GM21423 (cell line): Measurements from ENCODE around the gene PGPEP1.
"Not testable (repeated sequence)": the region's sequence is repeated elsewhere in the genome, so short reads cannot be mapped to it uniquely, and the experiment has no call there.

ENCODE experiments used
- ATAC-seq: cut with Tn5 transposase; IDR thresholded peaks from one replicate; pipeline ENCODE4 v1.9.1; 2021; ENCODE audit warnings: mild to moderate bottlenecking, moderate library complexity; ENCODE audit not compliant: unreplicated experiment

The PGPEP1 gene

DNA sequence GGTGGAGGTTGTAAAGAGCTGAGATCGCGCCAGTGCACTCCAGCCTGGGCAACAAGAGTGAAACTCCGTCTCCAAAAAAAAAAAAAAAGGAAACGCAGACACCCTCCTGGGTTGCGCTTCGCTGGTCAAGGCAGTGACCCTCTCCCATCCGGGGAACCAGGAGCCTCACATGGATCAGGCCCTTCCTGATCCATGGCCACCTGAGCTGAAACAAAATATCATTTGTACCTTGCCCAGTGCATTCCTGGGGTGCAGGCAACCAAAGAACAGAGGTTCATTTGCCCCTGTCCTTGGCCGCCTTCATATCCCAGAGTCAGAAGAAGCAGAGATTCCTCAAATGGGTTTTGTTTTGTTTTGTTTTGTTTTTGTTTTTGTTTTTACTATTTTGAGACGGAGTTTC, 9.5 kb upstream of the PGPEP1 start:
- no peak for ATAC-seq

DNA sequence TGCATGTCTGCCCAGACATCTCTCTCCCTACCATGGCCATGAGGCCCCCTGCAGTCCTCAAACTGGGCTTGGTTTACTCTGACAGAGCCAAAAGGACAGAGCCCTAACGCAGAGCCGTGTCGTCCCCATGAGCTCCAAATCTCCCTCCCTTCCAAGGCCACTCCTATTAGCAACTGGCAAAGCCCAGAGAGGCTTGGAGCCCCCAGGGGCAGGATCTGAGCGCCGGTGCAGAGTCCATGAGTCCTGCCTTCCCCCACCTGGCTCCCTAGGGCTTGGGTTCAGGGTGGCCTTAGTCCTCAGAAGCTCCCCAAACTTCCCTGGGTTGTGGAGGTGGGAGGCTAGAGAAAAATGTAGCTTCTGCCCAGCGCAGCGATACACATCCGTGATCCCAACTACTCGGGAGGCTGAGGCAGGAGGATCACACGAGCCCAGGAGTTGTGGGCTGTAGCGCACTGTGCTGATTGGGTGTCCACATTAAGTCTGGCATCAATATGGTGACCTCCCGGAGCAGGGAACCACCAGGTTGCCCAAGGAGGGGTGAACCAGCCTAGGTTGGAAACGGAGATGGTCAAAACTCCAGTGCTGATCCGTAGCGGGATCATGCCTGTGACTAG, 7.4 kb upstream of the PGPEP1 start:
- no peak for ATAC-seq

DNA sequence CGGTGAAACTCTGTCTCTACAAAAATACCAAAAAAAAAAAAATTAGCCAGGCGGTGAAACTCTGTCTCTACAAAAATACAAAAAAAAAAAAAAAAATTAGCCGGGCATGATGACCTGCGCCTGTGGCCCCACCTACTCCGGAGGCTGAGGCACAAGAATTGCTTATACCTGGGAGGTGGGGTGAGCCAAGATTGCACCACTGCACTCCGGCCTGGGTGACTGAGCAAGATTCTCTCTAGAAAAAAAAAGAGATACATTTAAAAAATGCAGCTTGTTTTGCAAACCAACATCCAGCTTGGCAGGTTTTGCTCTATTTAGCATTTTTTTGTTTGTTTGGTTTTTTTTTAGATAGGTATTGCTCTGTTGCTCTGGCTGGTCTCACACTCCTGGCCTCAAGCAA, 6.7 kb upstream of the PGPEP1 start:
- ATAC-seq: no peak

DNA sequence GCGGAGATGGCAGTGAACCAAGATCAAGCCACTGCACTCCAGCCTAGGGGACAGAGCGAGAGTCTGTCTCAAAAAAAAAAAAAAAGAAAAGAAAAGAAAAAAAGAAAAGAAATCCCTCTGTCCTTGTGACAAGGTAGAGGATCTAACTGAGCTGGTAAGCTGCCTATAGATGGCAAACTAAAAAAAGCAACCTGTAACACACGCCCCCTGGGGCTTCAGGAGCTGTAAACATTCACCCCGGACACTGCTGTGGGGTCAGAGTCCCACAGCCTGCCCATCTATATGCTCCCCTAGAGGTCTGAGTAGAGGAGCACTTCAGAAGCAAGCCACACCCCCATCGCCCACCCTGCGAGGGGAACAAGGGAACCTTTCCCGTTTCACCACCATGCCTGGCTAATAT, 4.3 kb upstream of the PGPEP1 start:
- ATAC-seq: no peak

DNA sequence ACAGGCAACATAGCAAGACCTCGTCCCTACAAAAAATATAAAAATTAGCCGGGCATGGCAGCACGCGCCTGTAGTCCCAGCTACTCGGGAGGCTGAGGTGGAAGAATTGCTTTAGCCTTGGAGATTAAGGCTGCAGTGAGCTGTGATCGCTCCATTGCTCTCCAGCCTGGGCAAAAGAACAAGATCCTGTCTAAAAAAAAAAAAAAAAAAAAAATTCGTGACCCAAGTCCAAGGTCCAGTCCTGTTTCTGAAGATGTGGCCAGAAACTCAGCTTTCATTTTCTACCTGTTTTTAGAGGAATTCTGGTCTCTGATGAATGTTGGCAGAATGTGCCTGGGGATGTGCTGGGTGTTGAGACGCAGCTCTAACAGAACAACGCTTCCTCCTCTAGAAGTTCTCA, 1.9 kb upstream of the PGPEP1 start:
- no peak for ATAC-seq

DNA sequence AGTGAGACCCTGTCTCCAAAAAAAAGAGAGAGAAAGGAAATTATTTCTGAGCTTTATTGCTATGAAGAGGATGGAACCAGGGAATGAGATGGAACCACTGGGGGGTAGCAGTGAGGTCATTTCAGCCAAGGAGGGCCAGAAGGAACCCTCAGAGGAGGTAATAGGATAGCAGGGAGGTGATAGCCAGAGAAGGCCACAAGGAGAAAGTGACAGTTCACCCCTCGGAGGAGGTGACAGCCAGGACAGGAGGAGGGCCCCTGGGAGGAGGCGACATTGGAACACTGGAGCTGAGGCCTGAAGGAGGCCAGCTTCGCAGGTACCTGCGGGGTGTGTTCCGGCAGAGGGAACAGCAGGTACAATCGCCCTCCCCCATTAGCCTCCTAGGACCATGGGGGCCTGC, 675 bp upstream of the PGPEP1 start:
- ATAC-seq: no peak

DNA sequence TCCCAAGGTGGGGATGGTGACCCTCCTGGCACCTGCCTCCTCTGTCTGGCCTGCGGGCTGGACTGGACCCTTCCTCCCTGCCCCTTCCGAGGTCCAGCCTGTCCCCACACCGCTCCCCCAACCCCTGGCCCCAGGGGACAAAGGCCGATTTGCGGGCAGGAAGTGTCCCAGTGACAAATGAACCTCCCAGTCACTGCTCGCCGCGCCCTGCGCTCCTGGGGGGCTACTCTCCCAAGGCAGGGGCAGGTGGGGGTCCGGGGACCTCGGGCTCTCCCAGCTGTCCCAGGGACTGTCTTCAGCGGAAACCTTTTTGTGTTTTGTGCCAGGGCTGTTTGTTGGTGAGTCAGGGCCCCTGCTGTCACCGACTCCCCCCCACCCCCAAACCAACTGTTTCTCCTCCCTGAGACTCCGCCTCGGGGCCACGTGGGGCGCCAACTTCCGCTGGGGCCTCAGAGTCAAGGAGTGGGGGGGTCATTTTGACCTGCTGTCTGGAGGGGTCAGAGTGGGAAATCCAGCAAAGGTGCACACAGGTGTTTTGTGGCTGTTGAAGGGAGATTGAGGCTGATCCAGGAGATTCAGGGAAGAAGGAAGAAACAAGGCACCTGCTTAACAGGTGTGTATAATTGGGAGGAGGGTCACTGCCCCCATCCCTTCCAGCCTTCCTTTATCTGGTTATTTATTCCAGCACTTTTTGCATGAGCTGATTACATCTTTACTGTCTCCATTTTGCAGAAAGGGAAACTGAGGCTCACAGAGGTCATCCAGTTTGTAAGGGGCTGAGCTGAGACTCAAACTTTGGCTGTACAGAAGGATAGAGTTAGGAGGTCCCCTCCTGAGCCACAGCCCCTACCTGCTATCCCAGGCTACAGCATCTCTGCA, 831 bp downstream of the PGPEP1 start:
- ATAC-seq: peak; percentile 45

DNA sequence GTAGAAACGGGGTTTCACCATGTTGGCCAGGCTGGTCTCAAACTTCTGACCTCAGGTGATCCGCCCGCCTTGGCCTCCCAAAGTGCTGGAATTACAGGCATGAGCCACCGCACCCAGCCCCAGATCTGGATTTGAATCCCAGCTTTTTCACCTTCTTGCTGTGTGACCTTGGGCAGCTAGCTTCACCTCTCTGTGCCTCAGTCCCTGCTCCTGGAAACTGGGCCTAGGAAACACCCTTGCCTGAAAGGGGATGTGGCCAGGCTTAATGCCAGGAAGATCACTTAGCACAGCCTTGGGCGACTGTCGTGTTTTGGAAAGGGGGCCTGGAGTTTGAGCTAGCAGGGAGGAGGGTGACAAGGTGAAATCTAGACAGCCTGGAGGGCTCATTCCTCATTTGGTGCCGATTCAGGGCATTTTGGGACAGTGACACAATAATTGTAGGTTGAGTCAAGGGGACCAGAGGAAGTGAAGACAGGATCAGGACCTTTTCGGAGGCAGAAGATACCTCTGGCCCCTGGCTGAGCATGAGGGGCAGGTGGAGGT, 1.8 kb downstream of the PGPEP1 start:
- ATAC-seq: no peak

DNA sequence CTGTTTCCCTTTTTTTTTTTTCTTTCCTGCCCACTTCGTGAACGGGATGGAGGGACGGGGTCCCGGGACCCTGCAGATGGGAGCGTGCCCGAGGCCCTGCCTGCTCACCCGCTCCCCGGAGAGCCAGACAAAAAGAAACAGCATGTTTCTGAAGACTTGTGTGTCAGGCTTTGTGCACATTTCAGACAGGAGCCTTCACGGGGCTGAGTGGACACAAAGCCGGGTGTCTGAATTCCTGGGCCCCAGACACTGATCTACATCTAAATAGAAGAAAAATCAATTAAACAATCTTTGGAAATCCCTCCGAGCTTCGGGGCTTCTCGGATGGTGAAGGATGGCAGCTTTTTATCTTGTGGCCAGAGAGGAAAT, 4.2 kb downstream of the PGPEP1 start:
- ATAC-seq: no peak

DNA sequence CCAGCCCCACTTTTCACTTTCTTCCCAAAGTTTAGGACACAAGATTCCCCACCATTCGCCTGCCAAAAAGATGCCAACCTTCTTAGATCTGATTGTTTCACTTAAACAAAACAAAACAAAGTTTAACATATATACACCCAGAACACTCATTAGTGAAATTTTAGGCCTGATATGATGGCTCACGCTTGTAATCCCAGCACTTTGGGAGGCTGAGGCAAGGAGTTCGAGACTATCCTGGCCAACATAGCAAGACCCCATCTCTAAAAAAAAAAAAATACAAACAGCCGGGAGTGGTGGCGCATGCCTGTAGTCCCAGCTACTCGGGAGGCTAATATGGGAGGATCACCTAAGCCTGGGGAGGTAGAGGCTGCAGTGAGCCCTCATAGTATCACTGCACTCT, 4.9 kb downstream of the PGPEP1 start:
- ATAC-seq: no peak

DNA sequence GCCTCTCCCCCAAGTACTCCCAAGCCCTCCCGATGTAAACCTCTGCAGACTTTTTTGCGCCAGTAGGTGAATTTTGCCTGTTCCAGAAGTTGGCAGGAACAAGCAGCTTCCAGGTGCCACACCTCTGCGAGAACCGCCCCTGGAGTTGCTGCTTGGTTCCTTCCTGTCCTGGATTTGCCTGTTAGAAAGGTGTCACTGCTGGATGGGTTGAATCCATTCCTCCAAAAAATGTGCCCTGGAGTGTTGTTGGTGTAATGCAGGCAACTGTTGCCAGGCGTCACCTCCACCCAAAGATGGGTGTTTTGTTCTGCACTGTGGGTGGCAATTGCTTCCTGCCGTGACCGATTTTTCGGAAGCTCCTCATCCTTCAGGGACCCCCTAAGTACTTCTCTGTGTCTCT, 5.7 kb downstream of the PGPEP1 start:
- ATAC-seq: no peak

DNA sequence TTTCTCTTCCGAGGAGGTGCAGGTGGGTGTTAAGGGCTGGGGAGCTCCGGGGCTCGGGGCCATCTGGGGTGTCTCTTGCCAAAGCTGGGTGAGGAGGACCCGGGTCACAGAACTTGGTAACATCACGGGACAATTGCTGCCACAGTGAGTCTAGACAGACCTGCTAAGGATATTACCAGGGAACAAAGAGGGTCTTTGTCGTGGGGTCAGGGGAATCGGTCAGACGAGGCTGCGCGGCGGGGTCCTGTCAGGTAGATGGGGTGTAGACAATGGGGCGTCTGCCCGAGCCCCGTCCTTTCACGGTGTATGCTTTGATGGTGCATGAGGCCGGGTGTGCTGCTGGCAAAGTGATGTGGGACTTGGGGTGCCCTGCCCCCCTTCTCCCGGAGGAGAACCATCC, 7.8 kb downstream of the PGPEP1 start:
- ATAC-seq: no peak

DNA sequence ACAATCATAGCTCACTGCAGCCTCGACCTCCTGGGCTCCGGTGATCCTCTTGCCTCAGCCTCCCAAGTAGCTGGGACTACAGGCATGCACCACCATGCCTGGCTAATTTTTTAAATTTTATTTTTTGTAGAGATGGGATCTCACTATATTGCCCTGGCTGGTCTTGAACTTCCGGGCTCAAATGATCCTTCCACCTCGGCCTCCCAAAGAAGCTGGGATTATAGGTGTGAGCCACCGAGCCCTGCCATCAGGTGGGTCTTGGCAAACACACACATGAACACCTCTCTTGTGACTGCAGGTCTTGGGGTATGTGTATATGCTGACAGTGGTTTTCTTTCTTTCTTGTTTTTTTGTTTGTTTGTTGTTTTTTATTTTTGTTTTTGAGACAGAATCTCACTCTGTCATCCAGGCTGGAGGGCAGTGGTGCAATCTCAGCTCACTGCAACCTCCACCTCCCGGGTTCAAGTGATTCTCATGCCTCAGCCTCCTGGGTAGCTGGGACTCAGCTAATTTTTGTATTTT, 8.5 kb downstream of the PGPEP1 start:
- ATAC-seq: not testable (repeated sequence)

DNA sequence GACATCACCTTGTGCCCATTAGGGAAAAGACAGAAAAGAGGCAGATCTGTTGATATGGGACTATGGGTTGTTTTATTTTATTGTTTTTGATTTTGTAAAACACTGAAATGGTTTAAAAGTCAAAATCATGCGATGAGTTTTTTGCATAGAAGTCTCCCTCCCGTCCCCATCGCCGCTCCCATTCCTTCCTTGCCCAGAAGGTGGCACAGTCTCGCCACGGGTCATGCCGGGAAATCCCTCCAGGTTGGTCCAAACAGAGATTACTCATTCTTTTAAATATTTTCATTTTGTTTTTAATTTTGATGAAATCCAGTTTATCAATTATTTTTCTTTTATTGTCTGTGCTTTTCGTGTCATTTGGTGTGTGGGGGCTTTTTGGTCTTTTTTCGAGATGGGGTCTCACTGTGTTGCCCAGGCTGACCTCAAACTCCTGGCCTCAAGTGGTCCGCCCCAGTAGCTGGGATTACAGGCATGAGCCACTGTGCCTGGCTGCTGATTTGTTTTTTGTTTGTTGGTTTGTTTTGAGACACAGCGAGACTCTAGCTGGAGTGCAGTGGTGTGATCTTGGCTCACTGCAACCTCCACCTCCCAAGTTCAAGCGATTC, 9.2 kb downstream of the PGPEP1 start:
- ATAC-seq: no peak

DNA sequence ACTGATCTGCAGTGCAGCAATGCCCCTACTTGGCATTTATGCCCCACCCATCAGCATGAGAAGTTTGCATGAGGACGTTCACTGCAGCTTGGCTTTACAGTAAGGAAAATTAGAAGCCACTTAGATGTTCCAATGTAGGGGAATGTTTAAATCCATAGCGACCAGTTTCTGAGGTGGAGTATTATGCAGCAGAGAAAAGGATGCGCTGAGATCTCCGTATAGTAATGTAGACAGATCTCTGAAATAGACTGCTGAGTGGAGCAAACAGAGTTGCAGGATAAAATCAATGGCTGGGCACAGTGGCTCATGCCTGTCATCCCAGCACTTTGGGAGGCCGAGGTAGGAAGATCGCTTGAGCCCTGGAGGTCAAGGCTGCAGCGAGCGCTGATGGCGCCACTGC, 10.1 kb downstream of the PGPEP1 start:
- no peak for ATAC-seq

DNA sequence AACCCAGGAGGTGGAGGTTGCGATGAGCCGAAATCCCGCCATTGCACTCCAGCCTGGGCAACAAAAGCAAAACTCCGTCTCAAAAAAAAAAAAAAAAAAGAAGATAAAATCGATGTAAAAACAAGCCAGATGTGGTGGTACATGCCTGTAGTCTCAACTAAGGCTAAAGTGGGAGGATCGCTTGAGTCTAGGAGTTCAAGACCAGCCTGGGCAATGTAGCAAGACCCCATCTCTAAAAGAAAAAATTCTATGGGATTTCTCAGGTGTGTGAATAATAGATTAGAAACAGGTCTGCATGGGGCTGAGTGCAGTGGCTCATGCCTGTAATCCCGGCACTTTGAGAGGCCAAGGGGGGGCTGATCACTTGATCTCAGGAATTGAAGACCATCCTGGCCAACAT, 11.1 kb downstream of the PGPEP1 start:
- no peak for ATAC-seq

DNA sequence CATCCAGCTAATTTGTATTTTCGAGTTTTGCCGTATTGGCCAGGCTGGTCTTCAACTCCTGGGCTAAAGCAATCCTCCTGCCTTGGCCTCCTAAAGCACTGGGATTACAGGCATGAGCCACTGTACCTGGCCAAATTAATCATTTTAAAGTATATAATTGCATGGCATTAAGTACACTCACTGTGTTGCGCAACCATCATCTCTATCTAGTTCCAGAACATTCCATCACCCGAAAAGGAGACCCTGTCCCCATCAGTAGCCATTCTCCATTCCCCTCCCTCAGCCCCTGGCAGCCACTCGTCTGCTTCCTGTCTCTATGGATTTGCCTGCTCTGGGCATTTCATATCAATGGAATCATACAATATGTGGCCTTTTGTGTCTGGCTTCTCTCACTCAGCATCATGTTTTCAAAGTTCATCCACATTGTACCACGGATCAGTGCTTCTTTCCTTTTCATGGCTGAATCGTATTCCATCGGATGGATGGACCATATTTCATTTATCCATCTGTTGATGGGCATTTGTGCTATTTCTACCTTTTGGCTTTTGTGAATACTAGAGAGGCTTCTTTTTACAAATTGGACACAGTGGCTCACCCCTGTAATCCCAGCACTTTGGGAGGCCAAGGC, 13.1 kb downstream of the PGPEP1 start:
- ATAC-seq: no peak

DNA sequence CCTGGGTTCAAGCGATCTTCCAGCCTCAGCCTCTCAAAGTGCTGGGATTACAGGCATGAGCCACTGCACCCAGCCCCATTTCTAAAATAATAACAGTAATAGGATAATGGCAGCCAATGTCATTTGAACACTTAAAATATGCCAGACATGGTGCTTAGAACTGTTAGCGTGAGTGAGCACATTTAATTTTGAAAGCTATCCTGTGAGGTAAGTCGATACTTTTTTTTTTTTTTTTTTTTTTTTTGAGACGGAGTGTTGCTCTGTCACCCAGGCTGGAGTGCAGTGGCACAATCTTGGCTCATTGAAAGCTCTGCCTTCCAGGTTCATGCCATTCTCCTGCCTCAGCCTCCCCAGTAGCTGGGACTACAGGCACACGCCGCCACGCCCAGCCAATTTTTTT, 14.3 kb downstream of the PGPEP1 start:
- not testable (repeated sequence) for ATAC-seq

DNA sequence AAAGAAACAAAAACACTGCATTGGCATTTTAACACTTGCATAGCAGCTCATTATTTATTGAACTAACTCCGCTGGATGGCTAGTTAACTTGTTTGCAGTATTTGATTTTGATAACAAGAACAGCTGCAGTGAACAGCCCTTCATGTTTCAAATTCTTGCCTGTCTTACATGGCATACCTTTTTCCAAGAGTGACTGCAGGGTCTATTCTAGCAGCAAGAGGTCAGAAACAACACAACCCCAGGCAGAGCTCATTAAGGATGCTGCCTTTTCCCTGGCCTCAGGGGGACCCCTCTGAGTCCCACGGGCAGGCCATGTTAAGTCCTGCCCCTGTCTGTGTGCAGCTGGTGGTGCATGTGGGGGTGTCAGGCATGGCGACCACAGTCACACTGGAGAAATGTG, 16.6 kb downstream of the PGPEP1 start:
- ATAC-seq: no peak

DNA sequence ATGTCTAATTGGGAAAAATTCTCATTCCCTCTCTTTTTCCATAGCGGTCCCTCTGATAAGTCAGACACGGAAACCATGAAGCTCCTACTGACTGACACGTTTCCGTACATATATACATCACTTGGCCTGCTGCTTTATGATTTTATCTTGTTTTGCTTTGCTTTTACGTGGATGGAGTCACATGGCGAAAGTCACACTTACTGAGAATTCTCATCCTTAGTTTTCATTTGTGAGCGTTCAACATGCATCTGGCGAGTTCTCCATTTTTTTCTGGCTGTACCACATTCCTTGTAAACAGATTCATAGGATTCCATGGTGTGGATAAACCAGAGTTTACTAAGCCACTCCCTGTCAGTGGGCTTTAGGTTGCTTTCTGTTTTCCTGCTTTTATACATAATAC, 21.2 kb downstream of the PGPEP1 start:
- no peak for ATAC-seq

DNA sequence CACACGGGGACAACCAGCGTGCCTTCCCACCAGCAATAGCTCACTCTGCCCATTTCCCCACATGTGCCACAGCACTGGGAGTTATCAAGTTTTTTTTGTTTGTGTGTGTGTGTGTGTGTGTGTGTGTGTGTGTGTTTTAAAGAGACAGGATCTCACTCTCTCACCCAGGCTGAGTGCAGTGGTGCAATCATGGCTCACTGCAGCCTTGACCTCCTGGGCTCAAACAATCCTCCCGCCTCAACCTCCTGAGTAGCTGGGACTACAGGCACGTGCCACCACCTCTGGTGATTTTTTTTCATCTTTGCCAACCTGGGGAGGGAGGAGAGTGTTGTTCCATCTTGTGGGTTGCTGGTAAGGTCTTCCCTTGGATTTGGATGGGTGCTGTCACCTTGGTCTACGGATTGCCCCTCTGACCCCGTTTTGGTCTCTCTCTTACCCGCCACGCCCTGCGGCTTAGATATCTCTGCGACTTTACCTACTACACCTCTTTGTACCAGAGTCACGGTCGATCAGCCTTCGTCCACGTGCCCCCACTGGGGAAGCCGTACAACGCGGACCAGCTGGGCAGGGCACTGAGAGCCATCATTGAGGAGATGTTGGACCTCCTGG, 22.6 kb downstream of the PGPEP1 start:
- ATAC-seq: no peak
